Measurements from ENCODE around the gene UGT1A9. TPM values are rescaled to one million over a fixed set of nuclear protein-coding genes. Genes with fewer than 3 reads are reported as not detected.

Gene UGT1A9
- total and polyA plus RNA-seq, 2 experiments from 2014 or later, result not detected

DNA sequence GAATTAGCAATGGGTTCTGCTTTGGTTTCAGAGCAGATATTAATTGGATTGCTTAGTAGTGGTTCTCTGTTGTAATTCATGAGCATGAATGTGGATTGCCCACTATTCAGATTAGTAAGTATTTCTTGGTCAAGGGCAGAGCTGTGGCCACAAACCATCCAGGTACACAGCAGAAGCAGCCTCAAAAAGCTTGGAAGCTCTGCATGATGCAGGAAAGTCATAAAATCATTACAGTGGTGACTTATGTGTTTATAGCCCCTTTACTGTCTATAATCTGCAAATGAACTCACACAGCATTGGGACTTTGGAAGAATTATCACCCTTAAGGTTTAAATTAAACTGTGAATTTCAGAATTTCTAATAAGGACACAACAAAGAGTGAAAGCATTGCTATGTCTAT, 86.4 kb downstream of the UGT1A9 start:
- no peak overlapping the region for H3K27ac Mint-ChIP-seq
- Histone ChIP-seq H3K4me3 (no peak overlapping the region), H3K4me1 (ENCODE audit: insufficient read depth) (no peaks in the 10 kb centered on the region), H2AFZ (no peak overlapping the region), H3K9me2 (ENCODE audit: insufficient read depth) (no peaks in the 10 kb centered on the region; the same call in 1 of the 2 replicates), H3K36me3 (ENCODE audit: insufficient read depth) (no peaks in the 10 kb centered on the region), H3K27me3 (ENCODE audit: insufficient read depth) (no peaks in the 10 kb centered on the region), H3K79me2 (replicated peaks; ENCODE audit: insufficient read depth) (no peaks in the 10 kb centered on the region), H4K20me1 (replicated peaks; ENCODE audit: insufficient read depth) (no peaks in the 10 kb centered on the region), H3K4me2 (no peak overlapping the region), H3K27ac (ENCODE audit: low read depth) (no peak overlapping the region), H3F3A (replicated peaks; ENCODE audit: low read depth) (no peaks in the 10 kb centered on the region)
- H3K27me3 Mint-ChIP-seq (ENCODE audit: insufficient read depth, low read depth, poor library complexity), result no peaks in the 10 kb centered on the region
- no peaks in the 10 kb centered on the region for H3K36me3 Mint-ChIP-seq (ENCODE audit: low read depth)
- DNase-seq (ENCODE audit: low spot score), result no peak
- ATAC-seq, result no peak
- no peak overlapping the region for H3K4me3 Mint-ChIP-seq
- TF ChIP-seq, protein P1, sequence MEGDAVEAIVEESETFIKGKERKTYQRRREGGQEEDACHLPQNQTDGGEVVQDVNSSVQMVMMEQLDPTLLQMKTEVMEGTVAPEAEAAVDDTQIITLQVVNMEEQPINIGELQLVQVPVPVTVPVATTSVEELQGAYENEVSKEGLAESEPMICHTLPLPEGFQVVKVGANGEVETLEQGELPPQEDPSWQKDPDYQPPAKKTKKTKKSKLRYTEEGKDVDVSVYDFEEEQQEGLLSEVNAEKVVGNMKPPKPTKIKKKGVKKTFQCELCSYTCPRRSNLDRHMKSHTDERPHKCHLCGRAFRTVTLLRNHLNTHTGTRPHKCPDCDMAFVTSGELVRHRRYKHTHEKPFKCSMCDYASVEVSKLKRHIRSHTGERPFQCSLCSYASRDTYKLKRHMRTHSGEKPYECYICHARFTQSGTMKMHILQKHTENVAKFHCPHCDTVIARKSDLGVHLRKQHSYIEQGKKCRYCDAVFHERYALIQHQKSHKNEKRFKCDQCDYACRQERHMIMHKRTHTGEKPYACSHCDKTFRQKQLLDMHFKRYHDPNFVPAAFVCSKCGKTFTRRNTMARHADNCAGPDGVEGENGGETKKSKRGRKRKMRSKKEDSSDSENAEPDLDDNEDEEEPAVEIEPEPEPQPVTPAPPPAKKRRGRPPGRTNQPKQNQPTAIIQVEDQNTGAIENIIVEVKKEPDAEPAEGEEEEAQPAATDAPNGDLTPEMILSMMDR (conservative IDR thresholded peaks at IDR 0.05; ENCODE audit: low read depth in 2 of 2), result no peak
- TF ChIP-seq POLR2AphosphoS5 (IDR thresholded peaks at IDR 0.05; ENCODE audit: low read depth) (no peak), NANOG (IDR thresholded peaks at IDR 0.05; ENCODE audit: borderline replicate concordance) (no peak), STAT1 (IDR thresholded peaks at IDR 0.05; ENCODE audit: unreplicated experiment) (no peak), CREB1 (CRISPR knock-in tag; IDR thresholded peaks at IDR 0.05; ENCODE audit: low read depth) (no peak), ZNF462 (CRISPR knock-in tag; IDR thresholded peaks at IDR 0.05) (no peak), EZH2 (IDR thresholded peaks at IDR 0.05; ENCODE audit: low read depth, unreplicated experiment) (no peak), EZH2phosphoT487 (IDR thresholded peaks at IDR 0.05; ENCODE audit: unreplicated experiment) (no peak), ZNF114 (CRISPR knock-in tag; IDR thresholded peaks at IDR 0.05) (no peak), ETS1 (IDR thresholded peaks at IDR 0.05) (no peak), JUNB (IDR thresholded peaks at IDR 0.05; ENCODE audit: unreplicated experiment) (no peak), ZNF331 (CRISPR knock-in tag; IDR thresholded peaks at IDR 0.05; ENCODE audit: low read depth) (no peak)
- TF ChIP-seq, protein P2, sequence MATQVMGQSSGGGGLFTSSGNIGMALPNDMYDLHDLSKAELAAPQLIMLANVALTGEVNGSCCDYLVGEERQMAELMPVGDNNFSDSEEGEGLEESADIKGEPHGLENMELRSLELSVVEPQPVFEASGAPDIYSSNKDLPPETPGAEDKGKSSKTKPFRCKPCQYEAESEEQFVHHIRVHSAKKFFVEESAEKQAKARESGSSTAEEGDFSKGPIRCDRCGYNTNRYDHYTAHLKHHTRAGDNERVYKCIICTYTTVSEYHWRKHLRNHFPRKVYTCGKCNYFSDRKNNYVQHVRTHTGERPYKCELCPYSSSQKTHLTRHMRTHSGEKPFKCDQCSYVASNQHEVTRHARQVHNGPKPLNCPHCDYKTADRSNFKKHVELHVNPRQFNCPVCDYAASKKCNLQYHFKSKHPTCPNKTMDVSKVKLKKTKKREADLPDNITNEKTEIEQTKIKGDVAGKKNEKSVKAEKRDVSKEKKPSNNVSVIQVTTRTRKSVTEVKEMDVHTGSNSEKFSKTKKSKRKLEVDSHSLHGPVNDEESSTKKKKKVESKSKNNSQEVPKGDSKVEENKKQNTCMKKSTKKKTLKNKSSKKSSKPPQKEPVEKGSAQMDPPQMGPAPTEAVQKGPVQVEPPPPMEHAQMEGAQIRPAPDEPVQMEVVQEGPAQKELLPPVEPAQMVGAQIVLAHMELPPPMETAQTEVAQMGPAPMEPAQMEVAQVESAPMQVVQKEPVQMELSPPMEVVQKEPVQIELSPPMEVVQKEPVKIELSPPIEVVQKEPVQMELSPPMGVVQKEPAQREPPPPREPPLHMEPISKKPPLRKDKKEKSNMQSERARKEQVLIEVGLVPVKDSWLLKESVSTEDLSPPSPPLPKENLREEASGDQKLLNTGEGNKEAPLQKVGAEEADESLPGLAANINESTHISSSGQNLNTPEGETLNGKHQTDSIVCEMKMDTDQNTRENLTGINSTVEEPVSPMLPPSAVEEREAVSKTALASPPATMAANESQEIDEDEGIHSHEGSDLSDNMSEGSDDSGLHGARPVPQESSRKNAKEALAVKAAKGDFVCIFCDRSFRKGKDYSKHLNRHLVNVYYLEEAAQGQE (IDR thresholded peaks at IDR 0.05; ENCODE audit: unreplicated experiment), result no peak
- no peaks in the 10 kb centered on the region; the same call in 2 of the 3 replicates for H3K4me1 Mint-ChIP-seq
- H3K9me3 Mint-ChIP-seq, result peaks cover 7% of the 10 kb centered on the region; the same call in 1 of the 3 replicates

Data from GM23338 (cell line).